NCI-H146 treated with DMSO at 0.1 percent for 48 hours (cell line): ENCODE results near the gene KCTD10.

Experiments
- DNase-seq: peaks from one replicate; lab custom pipeline; 2025; ENCODE audit not compliant: unreplicated experiment; lab: John Stamatoyannopoulos, UW

KCTD10 gene, protein sequence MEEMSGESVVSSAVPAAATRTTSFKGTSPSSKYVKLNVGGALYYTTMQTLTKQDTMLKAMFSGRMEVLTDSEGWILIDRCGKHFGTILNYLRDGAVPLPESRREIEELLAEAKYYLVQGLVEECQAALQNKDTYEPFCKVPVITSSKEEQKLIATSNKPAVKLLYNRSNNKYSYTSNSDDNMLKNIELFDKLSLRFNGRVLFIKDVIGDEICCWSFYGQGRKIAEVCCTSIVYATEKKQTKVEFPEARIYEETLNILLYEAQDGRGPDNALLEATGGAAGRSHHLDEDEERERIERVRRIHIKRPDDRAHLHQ

DNA sequence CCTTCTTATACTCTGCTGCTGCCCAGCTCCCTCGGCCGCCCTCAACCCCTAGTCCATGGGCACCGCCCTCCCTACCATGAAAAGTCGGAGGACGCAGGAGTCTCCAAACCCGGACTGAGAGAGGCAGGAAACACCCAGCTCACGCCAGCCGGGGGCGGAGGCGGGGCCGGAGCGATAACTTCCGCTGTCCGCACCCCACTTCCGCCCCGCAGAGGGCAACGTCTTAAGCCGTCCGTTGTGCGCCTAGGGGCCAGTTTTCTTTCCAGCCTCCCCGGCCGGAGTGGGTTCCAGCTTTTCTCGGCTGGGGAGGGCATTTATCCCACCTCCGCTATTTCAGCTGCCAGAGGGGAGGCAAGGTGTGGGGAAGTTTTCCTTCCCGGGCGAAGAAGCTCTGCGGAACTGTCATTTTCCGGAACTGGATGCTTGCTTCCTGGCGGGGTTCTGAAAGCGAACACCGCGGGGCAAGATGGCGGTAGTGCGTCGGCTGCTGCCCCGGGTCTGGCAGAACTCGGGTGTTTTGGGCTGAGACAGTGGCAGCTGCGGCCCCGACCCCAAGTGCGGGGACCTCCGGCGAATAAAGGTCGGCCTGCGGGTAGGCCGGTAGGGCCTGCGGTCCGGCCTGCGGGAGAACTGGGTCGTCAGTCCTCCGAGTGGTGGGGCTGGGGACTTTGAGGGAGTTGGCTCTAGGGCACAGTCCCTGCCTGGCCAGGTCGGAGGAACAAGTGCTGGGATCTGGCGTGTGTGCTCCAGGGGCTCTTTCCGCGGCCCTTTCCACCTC is at the start of gene KCTD10, which contains the start of gene UBE3B:
Gene KCTD10, minus strand, starts transcription at position 116 of the 778 bp plus-strand sequence. Its CDS starts 38 bp downstream, at position 78.
Gene UBE3B, plus strand, starts transcription at position 450 of the 778 bp plus-strand sequence. CDS start 5,918 bp downstream, outside the sequence.
- peak; percentile 80 for DNase-seq

- no peak for DNase-seq
Observed at GRCh38 chr12:109525279-109525585, 48.1 kb upstream of the KCTD10 start.

DNA sequence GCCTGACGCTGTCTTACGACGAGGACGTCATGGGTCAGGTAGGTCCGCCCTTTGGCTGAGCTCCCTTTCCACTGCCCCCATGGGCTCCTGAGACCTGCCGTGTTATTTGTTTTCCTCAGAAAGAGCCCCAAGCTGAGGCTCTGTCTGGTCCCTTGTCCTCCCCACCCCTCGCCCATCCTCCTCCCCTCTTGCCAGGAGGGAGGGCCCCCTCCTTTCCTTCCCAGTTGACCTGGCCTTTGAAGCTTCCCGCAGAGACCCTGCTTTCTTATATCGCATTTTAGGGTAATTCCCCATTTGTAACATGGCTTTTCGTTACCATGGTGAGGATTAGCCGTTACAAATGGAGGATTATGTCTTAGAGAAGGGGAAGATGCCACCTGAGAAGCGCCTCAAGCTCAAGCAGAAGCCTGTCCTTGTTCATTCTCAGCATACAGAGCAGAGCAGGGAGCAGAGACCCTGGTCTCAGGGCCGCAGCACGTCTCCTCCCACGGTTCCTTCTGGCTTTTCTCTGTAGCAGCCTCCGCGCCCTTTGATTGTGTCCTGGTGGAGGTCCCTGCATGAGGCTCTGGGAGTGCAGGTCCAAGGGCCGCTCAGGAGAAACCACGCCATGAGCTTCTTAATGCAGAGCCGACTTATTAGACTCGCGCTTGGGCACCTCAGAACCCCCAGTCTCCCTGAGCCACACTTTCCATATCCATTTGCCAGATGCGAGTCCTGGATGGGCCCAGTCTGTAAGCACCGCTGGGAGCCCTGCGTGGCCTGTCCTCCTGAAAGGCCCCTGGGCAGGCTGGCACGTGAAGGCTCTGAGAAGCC is 47.6 kb upstream of the KCTD10 start:
- DNase-seq: no peak

DNA sequence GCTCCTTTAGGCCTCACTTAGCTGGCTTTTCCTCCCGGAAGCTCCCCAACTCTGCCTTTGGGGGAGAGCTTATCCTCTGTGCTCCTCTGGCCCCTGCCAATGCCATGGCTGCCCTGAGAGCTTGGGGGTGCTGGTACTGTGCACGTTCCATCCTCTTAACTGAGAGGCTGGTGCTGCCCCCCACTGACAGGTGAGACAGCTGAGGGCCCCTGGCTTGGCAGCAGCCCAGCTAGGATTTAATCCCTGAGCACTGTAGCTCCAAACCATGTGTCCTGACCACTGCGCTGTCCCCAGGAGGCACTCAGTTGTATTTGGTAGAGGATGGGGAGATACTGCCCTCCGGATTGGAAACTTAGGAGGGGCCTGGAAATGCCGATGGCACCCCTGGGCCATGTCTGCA is 46.4 kb upstream of the KCTD10 start:
- no peak for DNase-seq

- DNase-seq: no peak
Observed at GRCh38 chr12:109523071-109523470, 46.0 kb upstream of the KCTD10 start.

DNA sequence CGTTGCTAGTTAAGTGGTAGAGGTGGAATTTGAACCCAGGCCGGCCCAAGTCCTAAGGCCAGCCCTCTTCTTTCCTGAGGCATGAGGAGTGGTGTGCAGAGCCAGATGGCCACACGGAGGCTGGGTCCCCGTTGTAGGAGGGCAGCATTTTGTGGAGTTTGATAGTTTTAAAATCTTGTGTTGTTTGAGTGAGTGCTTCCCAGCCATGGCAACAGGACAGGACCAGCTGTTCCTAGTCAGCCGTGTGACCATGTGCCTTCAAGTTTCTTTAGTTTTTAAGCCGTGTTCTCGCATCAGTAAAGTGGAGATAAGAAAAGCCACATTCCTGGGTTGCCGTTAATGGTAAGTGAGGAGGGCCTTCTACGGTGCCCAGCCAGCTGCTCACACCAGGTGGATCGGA is 44.7 kb upstream of the KCTD10 start:
- no peak for DNase-seq

DNA sequence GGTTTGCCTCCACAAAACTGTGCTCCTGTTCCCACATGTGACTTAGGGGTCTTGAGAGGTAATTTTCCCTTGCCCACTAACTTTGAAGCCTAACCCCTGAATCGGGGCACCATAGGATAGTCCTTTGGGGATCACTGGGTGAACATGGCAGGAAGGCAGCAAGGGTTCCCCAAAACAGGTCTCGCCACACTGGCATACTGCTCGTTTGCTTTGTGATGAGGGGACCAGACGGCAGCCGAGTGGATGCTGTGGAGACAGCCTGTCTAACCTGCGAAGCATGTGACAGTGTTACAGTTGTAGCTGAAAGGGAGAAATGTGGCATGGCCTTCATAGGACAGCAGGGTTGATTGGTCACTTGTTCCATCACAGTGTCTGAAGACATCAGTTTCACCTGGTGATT is 42.7 kb upstream of the KCTD10 start:
- DNase-seq: no peak

- peak; percentile 29 for DNase-seq
Observed at GRCh38 chr12:109518820-109519665, 41.9 kb upstream of the KCTD10 start.

GRCh38 chr12:109517619-109518018 is 40.5 kb upstream of the KCTD10 start:
- DNase-seq: no peak

DNA sequence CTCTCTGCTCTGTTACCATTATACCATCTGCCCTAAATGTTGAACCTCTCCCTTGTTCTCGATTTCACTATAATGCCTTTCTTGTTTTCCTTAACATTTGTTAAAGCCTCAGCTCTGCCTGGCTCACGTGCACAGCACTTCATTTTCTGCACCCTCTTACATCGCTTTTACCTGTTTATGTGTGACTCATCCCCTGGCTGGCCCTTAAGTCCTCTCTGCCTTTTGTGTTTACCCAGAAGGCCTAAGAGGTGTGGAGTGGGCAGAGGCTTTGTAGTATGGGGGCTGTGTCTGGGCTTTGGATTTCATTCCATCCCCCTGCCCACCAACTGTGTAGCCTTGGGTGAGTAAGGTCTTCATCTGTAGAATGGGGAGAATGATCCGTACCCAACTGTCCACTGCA is 36.9 kb upstream of the KCTD10 start:
- no peak for DNase-seq

- no peak for DNase-seq
Observed at GRCh38 chr12:109513051-109513450, 36.0 kb upstream of the KCTD10 start.

- no peak for DNase-seq
Observed at GRCh38 chr12:109512608-109513007, 35.5 kb upstream of the KCTD10 start.

- no peak for DNase-seq
Observed at GRCh38 chr12:109510196-109510595, 33.1 kb upstream of the KCTD10 start.

DNA sequence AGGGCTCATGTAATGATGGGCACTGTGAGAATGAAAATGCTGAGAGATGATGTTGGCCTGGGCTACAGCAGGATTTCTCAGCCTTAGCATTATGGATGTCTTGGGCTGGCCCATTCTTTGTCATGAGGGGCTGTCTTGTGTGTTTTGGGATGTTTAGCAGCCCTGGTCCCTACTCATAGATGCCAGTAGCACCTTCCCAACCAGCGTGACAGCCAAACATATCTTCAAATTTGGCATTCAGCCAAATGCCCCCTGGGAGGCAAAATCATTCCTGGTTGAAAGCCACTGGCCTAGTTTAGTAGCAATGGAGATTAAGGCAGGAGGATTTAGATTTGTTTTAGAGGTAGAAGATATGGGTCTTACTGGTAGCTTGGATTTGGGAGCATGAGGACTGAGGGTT is 27.0 kb upstream of the KCTD10 start:
- no peak for DNase-seq

- no peak for DNase-seq
Observed at GRCh38 chr12:109503611-109504010, 26.5 kb upstream of the KCTD10 start.

DNA sequence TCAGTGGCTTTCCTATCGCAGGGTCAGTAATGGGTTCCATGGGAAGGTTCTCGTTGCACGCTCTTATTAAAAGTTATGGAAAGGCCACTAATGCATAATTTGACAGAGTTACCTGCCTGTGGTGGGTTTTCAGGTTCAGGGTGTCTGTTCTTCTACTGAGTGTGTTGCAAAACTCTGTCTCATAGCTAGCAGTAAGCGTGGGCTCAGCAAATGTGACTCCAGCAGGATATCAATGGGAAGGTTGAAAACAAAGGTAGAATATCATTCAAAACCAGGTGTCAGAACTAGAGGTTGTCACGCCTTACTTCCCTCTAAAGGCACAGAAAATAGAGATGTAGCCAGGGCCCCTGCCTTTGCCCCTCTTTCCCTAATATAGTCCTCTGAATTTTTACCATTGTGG is 25.2 kb upstream of the KCTD10 start:
- DNase-seq: no peak

GRCh38 chr12:109501299-109501698 is 24.2 kb upstream of the KCTD10 start:
- DNase-seq: no peak

- no peak for DNase-seq
Observed at GRCh38 chr12:109500406-109501185, 23.5 kb upstream of the KCTD10 start.

GRCh38 chr12:109497675-109498074 is 20.6 kb upstream of the KCTD10 start:
- DNase-seq: no peak

DNA sequence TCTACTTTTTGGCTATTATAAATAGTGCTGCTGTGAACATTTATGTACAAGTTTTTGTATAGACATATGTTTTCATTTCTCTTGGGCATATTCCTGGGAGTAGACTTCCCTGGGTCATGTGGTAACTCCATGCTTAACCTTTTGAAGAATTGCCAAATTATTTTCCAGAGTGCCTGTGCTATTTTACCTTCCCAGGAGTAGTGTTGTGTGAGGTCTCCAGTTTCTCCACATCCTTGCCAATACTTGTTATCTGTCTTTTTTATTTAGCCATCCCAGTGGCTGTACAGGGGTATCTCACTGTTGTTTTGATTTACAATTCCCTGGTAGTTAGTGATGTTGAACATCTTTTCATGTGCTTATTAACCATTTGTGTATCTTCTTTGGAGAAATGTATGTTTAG is 19.2 kb upstream of the KCTD10 start:
- DNase-seq: no peak
